ENCODE data around the gene MAP4.
A peak's percentile ranks its signal among the peaks of the same experiment; 100 is the strongest.
"Not testable (repeated sequence)": the region's sequence is repeated elsewhere in the genome, so short reads cannot be mapped to it uniquely, and the experiment has no call there.

The MAP4 gene

GRCh38 chr3:47892286-47893040, 123.8 kb downstream of the MAP4 start:
- peak; percentile 58 for DNase-seq (ENCODE audit: low spot score)

GRCh38 chr3:47891613-47892005, 124.6 kb downstream of the MAP4 start:
- no peak for DNase-seq (ENCODE audit: low spot score)

- no peak for DNase-seq (ENCODE audit: low spot score)
Measured at GRCh38 chr3:47890828-47891612, 125.2 kb downstream of the MAP4 start.

DNA sequence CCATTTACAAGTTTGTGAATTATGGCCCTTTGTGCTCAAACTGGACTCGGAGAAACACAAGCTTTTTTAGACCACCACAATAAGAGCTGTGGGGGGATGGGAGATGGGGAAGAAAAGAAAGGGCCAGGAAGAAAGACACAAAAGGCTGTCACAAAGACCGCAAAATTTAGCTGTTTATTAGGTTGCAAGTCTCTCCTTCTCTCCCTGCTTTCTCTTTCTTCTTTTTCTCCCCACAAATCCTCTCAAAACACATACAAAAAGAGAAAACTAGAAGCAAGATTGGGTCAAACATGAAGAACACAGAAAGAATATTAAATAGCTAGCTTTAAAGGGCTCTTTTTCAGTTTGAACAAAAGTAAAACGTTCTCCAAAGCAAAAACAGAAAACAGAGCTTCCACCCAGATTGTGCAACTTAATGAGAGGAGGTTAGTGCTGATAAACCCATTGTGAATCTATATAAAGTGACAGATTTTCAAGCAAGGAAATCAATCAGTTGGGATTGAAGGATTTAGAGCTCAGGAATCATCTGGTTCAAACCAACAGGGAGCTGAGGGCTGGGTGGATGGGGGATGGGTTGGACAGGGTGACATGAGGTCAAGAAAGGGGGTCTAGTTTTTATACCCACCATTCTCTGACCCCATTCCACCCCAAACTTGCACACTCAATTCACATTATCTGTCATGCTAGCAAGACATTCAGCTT, 125.9 kb downstream of the MAP4 start:
- DNase-seq (ENCODE audit: low spot score): peak; percentile 76

GRCh38 chr3:47888986-47889757, 127.0 kb downstream of the MAP4 start:
- no peak for DNase-seq (ENCODE audit: low spot score)

DNA sequence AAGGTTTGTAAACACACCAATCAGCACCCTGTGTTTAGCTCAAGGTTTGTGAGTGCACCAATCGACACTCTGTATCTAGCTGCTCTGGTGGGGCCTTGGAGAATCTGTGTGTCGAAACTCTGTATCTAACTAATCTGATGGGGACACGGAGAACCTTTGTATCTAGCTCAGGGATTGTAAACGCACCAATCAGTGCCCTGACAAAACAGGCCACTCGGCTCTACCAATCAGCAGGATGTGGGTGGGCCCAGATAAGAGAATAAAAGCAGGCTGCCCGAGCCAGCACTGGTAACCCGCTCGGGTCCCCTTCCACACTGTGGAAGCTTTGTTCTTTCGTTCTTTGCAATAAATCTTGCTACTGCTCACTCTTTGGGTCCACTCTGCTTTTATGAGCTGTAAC, 128.2 kb downstream of the MAP4 start:
- DNase-seq (ENCODE audit: low spot score): not testable (repeated sequence)

GRCh38 chr3:47885168-47885567, 131.0 kb downstream of the MAP4 start:
- DNase-seq (ENCODE audit: low spot score): no peak

DNA sequence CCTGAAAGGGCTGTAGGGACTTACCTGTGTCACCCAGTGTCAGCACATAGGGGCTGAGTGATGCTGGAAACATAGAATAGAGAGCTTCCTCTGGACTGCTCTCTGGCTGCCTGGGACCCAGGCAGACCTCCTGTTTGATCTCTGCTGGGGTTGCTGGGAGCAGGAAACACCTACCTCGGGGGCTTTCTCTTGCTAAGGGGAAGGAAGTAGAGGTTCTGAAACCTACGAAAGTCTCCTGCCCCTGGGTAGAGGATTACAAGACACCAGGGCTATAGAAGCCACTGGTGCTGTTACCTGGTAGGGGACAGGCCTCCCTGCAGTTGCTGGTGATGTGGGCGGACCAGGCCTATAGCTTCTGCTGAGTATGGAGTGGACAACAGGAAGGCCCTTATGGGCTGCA, 131.6 kb downstream of the MAP4 start:
- DNase-seq (ENCODE audit: low spot score): no peak

DNA sequence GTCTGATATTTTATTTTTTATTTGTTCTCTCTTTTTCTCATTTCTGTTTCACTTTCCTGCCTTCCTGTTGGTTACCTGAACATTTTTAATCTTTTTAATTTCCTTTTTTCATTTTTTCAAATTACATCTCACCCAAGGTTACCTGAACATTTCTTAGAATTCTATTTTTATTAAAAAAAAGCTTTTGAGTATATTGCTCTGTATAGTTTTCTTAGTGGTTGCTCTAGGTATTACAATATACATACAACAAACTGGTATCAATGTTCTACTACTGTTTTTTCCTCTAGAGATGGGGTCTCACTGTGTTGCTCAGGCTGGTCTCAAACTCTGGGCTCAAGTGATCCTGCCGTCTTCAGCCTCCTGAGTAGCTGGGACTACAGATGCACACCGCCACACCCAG, 133.9 kb downstream of the MAP4 start:
- no peak for DNase-seq (ENCODE audit: low spot score)

GRCh38 chr3:47877719-47878118, 138.5 kb downstream of the MAP4 start:
- DNase-seq (ENCODE audit: low spot score): no peak

DNA sequence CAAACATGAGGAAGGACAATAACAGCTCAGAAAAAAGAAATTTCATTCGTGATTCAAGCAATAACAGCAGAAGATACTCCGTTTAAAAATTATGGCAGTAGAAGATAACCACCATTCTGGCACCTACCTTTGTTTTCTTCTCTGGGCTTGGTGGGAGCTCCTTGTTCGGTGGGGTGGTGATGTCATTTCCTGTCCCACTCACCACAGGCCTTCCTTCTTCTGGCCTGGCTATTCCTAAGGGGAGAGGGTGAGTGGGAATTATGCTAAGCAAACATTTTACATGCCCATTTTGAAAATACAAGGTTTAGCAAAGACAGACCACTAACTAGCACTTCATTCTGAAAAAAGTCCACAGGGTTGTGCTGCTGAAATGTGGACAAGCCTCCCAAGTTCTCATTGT, 138.9 kb downstream of the MAP4 start:
- DNase-seq (ENCODE audit: low spot score): no peak

- no peak for DNase-seq (ENCODE audit: low spot score)
Measured at GRCh38 chr3:47874913-47875312, 141.3 kb downstream of the MAP4 start.

DNA sequence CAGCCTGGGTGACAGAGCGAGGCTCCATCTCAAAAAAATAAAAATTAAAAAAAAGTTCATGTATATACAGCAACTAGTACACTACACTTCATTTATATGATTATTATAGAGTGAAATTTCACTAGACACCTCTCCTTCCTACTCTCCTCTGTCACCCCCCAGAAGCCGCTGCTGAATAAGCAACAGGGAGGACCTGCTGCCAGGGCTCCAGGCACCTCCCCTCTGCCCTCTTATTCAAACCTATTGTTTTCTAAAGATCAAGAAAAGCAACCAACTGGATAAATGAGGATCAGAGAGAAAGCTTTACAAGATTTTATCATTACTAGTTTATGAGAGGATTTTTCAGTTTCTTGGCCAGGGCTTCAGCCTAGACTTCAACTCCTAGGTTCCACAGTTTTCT, 141.8 kb downstream of the MAP4 start:
- no peak for DNase-seq (ENCODE audit: low spot score)

DNA sequence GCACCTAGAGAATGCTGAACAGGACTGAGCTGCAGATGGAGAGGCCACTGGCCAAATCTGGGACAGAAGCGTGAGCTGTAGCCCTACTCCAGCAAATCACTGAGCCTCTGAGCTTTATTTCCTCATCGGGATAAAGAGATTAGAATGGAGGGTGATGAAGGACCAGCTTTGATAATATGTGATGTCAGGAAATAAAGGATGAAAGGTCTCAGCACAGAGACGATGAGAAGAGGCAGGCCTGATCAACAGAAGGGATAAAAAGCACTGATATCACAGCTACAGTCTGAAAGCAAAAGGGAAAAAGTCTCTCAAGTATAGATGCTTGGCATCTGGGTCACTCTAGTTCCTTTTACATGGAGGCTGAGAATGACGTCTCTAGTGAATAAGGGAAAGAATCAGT, 143.3 kb downstream of the MAP4 start:
- DNase-seq (ENCODE audit: low spot score): no peak

DNA sequence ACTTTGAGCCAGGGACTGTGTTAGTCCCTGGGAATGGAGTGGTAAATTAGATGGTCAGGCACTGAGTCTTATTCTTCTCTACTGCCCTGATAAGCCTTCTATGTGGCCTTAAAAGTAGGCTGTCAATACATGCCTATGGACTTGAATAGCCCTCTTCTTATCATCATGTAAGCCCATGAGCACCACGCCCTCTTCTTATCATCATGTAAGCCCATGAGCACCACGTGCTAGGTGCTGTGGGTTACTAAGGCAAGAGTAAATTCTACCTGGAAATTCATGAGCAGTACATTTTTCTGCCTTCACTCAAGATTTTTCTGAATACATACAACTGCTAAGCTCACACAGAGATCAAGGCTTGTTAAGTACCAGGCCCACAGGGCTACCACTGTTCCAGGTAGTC, 144.8 kb downstream of the MAP4 start:
- DNase-seq (ENCODE audit: low spot score): no peak

DNA sequence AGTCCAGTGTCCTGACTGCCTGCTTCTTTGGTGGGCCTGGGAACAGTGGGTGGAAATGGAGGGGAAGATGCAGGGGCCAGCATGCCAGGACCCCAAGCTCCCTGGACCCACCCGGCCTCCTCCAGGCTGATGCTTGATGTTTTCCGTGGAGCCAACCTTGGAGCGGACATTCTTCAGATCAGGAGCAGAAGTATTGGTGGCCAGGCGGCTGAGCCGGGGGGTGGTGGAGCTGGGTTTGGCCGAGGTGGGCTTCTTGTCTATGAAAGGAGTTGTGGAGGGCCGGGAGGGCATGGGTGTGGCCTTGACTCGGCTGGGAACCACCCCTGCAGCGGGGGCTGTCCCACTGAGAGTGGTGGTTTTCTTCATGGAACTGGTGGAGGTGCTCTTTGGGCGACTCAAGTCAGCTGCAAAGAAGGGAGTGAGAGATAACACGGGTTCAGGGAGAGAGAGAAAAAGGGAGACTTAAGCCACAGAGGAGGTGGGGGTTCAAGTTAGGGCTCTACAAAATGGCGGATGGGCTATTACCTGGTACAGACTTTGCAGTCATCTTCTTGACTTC, 145.4 kb downstream of the MAP4 start:
- no peak for DNase-seq (ENCODE audit: low spot score)

DNA sequence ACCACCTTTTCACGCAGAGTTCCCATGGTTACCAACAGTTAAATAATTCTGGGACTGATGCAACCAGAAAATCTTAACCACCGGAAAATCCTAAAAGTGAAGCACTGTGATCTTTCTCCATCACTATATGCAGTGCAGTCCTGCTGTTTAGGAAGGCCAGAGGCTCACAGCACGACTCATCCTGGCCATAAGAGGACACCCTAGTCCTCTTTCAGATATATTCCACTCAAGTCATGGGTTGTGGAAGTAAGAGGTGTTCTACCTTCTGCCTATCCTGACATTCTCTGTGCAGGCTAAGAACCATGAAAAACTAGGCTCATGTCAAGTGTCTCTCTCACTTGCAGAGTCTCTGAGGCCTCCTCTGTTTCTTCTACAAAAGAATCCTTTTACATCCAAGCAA, 146.1 kb downstream of the MAP4 start:
- DNase-seq (ENCODE audit: low spot score): no peak

DNA sequence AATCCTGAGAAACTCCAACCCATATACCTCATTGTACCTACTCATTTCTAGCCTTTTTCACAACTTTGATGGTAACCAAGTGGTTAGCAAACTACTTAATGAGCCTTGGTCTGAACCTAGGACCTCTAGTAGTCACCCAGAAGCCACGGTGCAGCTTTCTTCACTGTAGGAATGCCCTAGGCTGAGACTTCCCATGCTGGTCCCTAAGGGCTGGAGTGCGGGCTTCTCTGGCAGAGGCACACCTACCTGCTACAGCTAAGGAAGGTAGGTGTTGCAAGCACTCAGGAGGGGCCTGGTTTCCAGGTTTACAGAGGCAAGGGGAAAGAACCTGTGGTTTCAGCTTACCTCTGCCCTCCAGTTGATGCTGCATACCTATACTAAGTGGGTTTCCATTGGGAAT, 147.9 kb downstream of the MAP4 start:
- no peak for DNase-seq (ENCODE audit: low spot score)

DNA sequence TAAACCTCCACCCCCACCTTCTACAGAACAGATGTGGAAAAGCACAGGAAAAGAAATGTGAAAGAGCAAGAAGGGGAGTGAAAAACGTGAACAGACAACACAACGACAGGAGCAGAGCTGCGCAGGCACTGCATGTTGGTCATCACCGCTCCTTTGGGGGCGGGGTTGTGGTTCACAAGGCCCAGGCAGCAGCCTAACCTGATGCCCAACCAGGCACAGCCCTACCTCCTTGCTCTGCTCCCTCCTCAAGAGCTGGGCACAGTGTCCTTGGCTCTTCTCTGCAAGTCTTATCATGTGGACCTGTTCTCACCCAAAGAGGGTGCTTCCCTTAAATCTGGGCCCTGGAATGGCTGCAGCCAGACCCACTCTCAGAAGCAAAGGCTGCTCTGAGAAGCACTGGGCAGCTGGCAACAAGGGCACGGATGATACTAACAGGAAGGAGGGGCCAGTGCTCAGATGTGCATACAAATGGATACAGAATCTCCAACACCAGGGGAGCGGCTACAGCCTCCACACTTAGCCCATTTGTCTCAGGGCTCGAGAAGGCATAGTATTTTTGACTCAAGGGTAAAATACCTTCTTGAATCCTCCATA, 148.7 kb downstream of the MAP4 start:
- DNase-seq (ENCODE audit: low spot score): peak; percentile 42

GRCh38 chr3:47865192-47865591, 151.0 kb downstream of the MAP4 start:
- DNase-seq (ENCODE audit: low spot score): no peak

DNA sequence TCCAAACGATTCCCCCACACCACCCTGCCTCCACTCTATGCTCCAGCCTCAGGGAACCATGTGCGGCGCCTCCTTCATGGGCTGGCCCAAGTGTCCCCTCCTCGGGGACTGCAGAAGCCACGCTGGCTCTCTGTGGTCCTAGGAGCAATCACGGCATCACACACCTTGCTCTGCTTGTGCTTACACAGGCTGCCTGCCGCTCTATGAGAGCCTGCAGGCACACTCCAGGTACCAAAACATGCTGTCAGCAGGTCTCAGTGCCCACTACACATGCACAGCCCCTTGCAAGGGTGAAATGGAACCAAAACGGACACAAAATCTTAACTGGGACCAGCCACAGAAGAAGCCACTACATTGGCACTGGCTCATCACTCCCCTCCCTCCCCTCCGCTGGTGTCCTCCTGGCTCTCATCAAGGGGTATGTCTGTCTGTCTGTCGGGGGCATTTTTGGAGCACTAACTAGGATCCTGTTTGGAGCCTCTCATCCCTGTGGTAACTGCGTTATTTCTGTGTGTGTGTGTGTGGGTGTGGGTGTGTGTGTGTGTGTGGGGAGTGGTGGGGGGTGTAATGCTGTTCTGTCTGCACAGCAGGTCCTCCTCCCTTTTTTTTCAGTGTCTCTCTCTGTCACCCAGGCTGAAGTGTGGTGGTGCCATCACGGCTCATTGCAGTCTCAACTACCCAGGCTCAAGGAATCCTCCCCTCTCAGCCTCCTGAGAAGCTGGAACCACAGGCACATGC, 152.7 kb downstream of the MAP4 start:
- no peak for DNase-seq (ENCODE audit: low spot score)

All from pons (tissue), 1 donor.